NCI-H748 (cell line): ENCODE measurements around the gene PCSK5.
A peak's percentile ranks its signal among the peaks of the same experiment; 100 is the strongest.
"Not testable (repeated sequence)": the region's sequence is repeated elsewhere in the genome, so short reads cannot be mapped to it uniquely, and the experiment has no call there.

Experiments
- DNase-seq: peaks from one replicate; lab custom pipeline; 2025; ENCODE audit not compliant: unreplicated experiment; lab: John Stamatoyannopoulos, UW

PCSK5 gene

GRCh38 chr9:76297721-76298239, 407.3 kb downstream of the PCSK5 start:
- no peak for DNase-seq

- DNase-seq = peak; percentile 56
These were observed 408.2 kb downstream of the PCSK5 start for GRCh38 chr9:76298521-76299144.

- DNase-seq = no peak
These were observed 412.1 kb downstream of the PCSK5 start for GRCh38 chr9:76302543-76302942.

- DNase-seq = peak; percentile 63
These were observed 412.6 kb downstream of the PCSK5 start for GRCh38 chr9:76302947-76303550.

GRCh38 chr9:76307047-76307446, 416.6 kb downstream of the PCSK5 start:
- DNase-seq = peak; percentile 60

GRCh38 chr9:76310577-76310976, 420.1 kb downstream of the PCSK5 start:
- DNase-seq = no peak

- no peak for DNase-seq
These were observed 420.5 kb downstream of the PCSK5 start for GRCh38 chr9:76310991-76311390.

GRCh38 chr9:76311537-76311936, 421.1 kb downstream of the PCSK5 start:
- DNase-seq = no peak

- no peak for DNase-seq
These were observed 423.3 kb downstream of the PCSK5 start for GRCh38 chr9:76313771-76314170.

GRCh38 chr9:76314321-76314720, 423.8 kb downstream of the PCSK5 start:
- DNase-seq = no peak

- DNase-seq = no peak
These were observed 425.6 kb downstream of the PCSK5 start for GRCh38 chr9:76316069-76316468.

- DNase-seq = not testable (repeated sequence)
These were observed 429.0 kb downstream of the PCSK5 start for GRCh38 chr9:76319466-76319865.

GRCh38 chr9:76321195-76321828, 430.8 kb downstream of the PCSK5 start:
- no peak for DNase-seq

GRCh38 chr9:76322810-76323209, 432.3 kb downstream of the PCSK5 start:
- no peak for DNase-seq

GRCh38 chr9:76323490-76323889, 433.0 kb downstream of the PCSK5 start:
- DNase-seq = no peak

GRCh38 chr9:76324030-76324429, 433.6 kb downstream of the PCSK5 start:
- DNase-seq = not testable (repeated sequence)

- no peak for DNase-seq
These were observed 439.6 kb downstream of the PCSK5 start for GRCh38 chr9:76330034-76330433.

GRCh38 chr9:76333388-76333787, 442.9 kb downstream of the PCSK5 start:
- no peak for DNase-seq

- no peak for DNase-seq
These were observed 443.5 kb downstream of the PCSK5 start for GRCh38 chr9:76333964-76334363.

- no peak for DNase-seq
These were observed 445.6 kb downstream of the PCSK5 start for GRCh38 chr9:76336027-76336426.

GRCh38 chr9:76338418-76338817, 447.9 kb downstream of the PCSK5 start:
- DNase-seq = no peak

GRCh38 chr9:76341616-76342015, 451.1 kb downstream of the PCSK5 start:
- DNase-seq = no peak
